ENCODE measurements around the gene BLOC1S5. TPM values are rescaled to one million over a fixed set of nuclear protein-coding genes. Genes with fewer than 3 reads are reported as not detected.

Gene BLOC1S5
- total RNA-seq, 1 experiment from 2014 or later = 15.0 TPM

- ChIA-PET POLR2A (no interaction called here), CTCF (no interaction called here)
Measured at GRCh38 chr6:8073758-8074157, 9.6 kb upstream of the BLOC1S5 start.

DNA sequence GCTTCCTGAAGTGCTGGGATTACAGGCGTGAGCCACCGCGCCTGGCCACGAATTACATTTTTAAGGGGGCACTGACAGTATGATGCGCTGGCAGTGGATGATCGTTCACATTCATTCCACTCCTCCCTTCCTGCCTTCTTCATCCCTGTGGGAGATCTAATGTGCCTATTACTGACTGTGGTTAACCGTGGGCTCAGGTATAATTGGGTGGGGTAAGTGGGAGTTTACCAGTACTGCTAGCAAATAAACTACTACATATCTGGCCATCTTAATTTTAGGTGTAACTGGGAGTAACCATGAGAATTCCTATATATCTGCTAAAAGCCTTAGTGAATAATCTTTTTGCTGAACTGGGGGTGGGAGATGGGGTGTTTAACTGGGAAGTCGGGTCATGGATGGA, 6.5 kb upstream of the BLOC1S5 start:
- Mint-ChIP-seq H3K36me3 (ENCODE audit: insufficient read depth, unreplicated experiment) (peaks cover 9% of the 10 kb centered on the region), H3K9me3 (ENCODE audit: unreplicated experiment) (no peaks in the 10 kb centered on the region), H3K4me1 (ENCODE audit: low read depth, unreplicated experiment) (peaks cover 5% of the 10 kb centered on the region), H3K27ac (ENCODE audit: unreplicated experiment) (no peak overlapping the region), H3K4me3 (ENCODE audit: unreplicated experiment) (no peak overlapping the region), H3K27me3 (ENCODE audit: insufficient read depth, unreplicated experiment) (no peaks in the 10 kb centered on the region)
- peaks cover 6% of the 10 kb centered on the region for H3K4me1 ChIP-seq
- ChIA-PET CTCF (interaction anchor here (1.1 kb wide), 1 partner anchor 13 kb away, joined by 9 read pairs; no protein-coding TSS in a partner anchor), POLR2A (no interaction called here)
- no peak overlapping the region for H3K4me3 ChIP-seq (ENCODE audit: low read depth, low read length)
- H3K27me3 ChIP-seq (replicated peaks; ENCODE audit: control insufficient read depth, insufficient read depth, low read length) = no peaks in the 10 kb centered on the region
- no TSS peak for BruUV-seq (replicated peaks)
- no peaks in the 10 kb centered on the region for H3K9me3 ChIP-seq
- no peak for DNase-seq
- intact Hi-C loops (cut with micrococcal nuclease; ENCODE audit: unreplicated experiment) = no loop called here
- no peak for TF ChIP-seq CTCF (IDR thresholded peaks at IDR 0.05; ENCODE audit: insufficient read depth in 1 of 2, low read depth in 1 of 2, low read length in 1 of 2, severe bottlenecking in 1 of 2, unreplicated experiment in 1 of 2)
- no peaks in the 10 kb centered on the region for H3K36me3 ChIP-seq (ENCODE audit: control insufficient read depth, insufficient read depth, low read length)

More at GRCh38 chr6:8073758-8074157, 9.6 kb upstream of the BLOC1S5 start:
- no peak for DNase-seq
- no TSS peak for BruUV-seq (replicated peaks)
- Mint-ChIP-seq H3K36me3 (ENCODE audit: insufficient read depth, unreplicated experiment) (peaks cover 25% of the 10 kb centered on the region), H3K9me3 (ENCODE audit: unreplicated experiment) (no peaks in the 10 kb centered on the region), H3K4me1 (ENCODE audit: low read depth, unreplicated experiment) (peaks cover 12% of the 10 kb centered on the region), H3K27me3 (ENCODE audit: insufficient read depth, unreplicated experiment) (no peaks in the 10 kb centered on the region), H3K27ac (ENCODE audit: unreplicated experiment) (no peak overlapping the region), H3K4me3 (ENCODE audit: unreplicated experiment) (no peak overlapping the region)
- intact Hi-C loops (cut with micrococcal nuclease; ENCODE audit: unreplicated experiment) = no loop called here
- Histone ChIP-seq H3K27me3 (replicated peaks; ENCODE audit: control insufficient read depth, insufficient read depth, low read length) (no peaks in the 10 kb centered on the region), H3K4me3 (ENCODE audit: low read depth, low read length) (no peak overlapping the region), H3K9me3 (no peaks in the 10 kb centered on the region), H3K36me3 (ENCODE audit: control insufficient read depth, insufficient read depth, low read length) (peaks cover 1% of the 10 kb centered on the region; the same call in 1 of the 2 replicates), H3K4me1 (peaks cover 6% of the 10 kb centered on the region)
- no peak for TF ChIP-seq CTCF (IDR thresholded peaks at IDR 0.05; ENCODE audit: insufficient read depth in 1 of 2, low read depth in 1 of 2, low read length in 1 of 2, severe bottlenecking in 1 of 2, unreplicated experiment in 1 of 2)

GRCh38 chr6:8069631-8070284, 5.6 kb upstream of the BLOC1S5 start:
- H3K4me3 ChIP-seq (ENCODE audit: low read depth, low read length) = no peak overlapping the region
- peaks cover 16% of the 10 kb centered on the region for H3K4me1 ChIP-seq
- Mint-ChIP-seq H3K4me3 (ENCODE audit: unreplicated experiment) (no peak overlapping the region), H3K27me3 (ENCODE audit: insufficient read depth, unreplicated experiment) (no peaks in the 10 kb centered on the region), H3K4me1 (ENCODE audit: low read depth, unreplicated experiment) (peaks cover 14% of the 10 kb centered on the region), H3K36me3 (ENCODE audit: insufficient read depth, unreplicated experiment) (peaks cover 6% of the 10 kb centered on the region), H3K9me3 (ENCODE audit: unreplicated experiment) (no peaks in the 10 kb centered on the region), H3K27ac (ENCODE audit: unreplicated experiment) (no peak overlapping the region)
- no peaks in the 10 kb centered on the region for H3K36me3 ChIP-seq (ENCODE audit: control insufficient read depth, insufficient read depth, low read length)
- no peak for DNase-seq
- no peaks in the 10 kb centered on the region for H3K27me3 ChIP-seq (replicated peaks; ENCODE audit: control insufficient read depth, insufficient read depth, low read length)
- POLR2A ChIA-PET = no interaction called here
- no TSS peak for BruUV-seq (replicated peaks)
- CTCF ChIA-PET = no interaction called here
- TF ChIP-seq CTCF (IDR thresholded peaks at IDR 0.05; ENCODE audit: insufficient read depth in 1 of 2, low read depth in 1 of 2, low read length in 1 of 2, severe bottlenecking in 1 of 2, unreplicated experiment in 1 of 2) = no peak
- no peaks in the 10 kb centered on the region for H3K9me3 ChIP-seq
- intact Hi-C loops (cut with micrococcal nuclease; ENCODE audit: unreplicated experiment) = no loop called here
